Sigmoid colon (tissue), 4 donors: ENCODE results near the gene PRDM16.

Experiments
- CTCF ChIP-seq, 4 experiments: fragments of 450-650 bp in 3 of 4; fragments of 200-600 bp in 1 of 4; IDR thresholded peaks; one replicate each; pipeline ENCODE4 v1.5.1; 2016 to 2019; ENCODE audit warnings: antibody characterized with exemption in 4 of 4, mild to moderate bottlenecking in 3 of 4, moderate library complexity in 2 of 4
- EP300 ChIP-seq, 4 donors: sonication (generic); formaldehyde crosslinking; IDR thresholded peaks; one replicate each; pipeline ENCODE4 v1.6.1; 2017; ENCODE audit warnings: antibody characterized with exemption in 4 of 4
- POLR2A ChIP-seq, 2 donors: fragments of 450-650 bp; IDR thresholded peaks; one replicate each; pipeline ENCODE4 v1.6.1; 2016; ENCODE audit warnings: antibody characterized with exemption in 2 of 2, mild to moderate bottlenecking in 2 of 2, moderate library complexity in 2 of 2
- POLR2AphosphoS5 ChIP-seq, 4 donors: sonication (generic); formaldehyde crosslinking; IDR thresholded peaks; one replicate each; pipeline ENCODE4 v1.6.1; 2017; ENCODE audit warnings: antibody characterized with exemption in 4 of 4

DNA sequence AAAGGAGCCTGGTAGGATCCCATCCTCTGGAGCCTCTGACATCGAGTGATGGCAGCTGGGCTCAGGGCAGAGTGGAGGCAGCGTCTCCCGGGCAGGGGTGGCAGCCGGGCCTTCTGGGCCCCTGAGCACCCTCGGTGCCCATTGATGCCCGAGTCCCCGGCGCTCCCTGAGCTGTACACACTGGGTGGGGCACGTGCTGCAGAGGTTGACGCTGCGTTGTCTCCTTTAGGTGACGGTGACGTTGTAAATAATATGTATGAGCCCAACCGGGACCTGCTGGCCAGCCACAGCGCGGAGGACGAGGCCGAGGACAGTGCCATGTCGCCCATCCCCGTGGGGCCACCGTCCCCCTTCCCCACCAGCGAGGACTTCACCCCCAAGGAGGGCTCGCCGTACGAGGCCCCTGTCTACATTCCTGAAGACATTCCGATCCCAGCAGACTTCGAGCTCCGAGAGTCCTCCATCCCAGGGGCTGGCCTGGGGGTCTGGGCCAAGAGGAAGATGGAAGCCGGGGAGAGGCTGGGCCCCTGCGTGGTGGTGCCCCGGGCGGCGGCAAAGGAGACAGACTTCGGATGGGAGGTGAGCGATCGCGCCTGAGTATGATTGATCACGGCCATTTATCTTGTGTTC is 117.0 kb downstream of the PRDM16 start:
- TF ChIP-seq CTCF (IDR thresholded peaks at IDR 0.05) (no peak), POLR2A (IDR thresholded peaks at IDR 0.05) (no peak), POLR2AphosphoS5 (IDR thresholded peaks at IDR 0.05) (no peak), EP300 (IDR thresholded peaks at IDR 0.05) (no peak)
